ENCODE results near the gene PLA2G4F.

The PLA2G4F gene

GRCh38 chr15:42131006-42131405 is 25.4 kb downstream of the PLA2G4F start:
- DNase-seq: no peak

- no peak for DNase-seq
Observed at GRCh38 chr15:42130246-42130986, 26.0 kb downstream of the PLA2G4F start.

GRCh38 chr15:42129364-42129763 is 27.1 kb downstream of the PLA2G4F start:
- no peak for DNase-seq

- no peak for DNase-seq
Observed at GRCh38 chr15:42128476-42128875, 28.0 kb downstream of the PLA2G4F start.

- no peak for DNase-seq
Observed at GRCh38 chr15:42123546-42123945, 32.9 kb downstream of the PLA2G4F start.

GRCh38 chr15:42121682-42122081 is 34.8 kb downstream of the PLA2G4F start:
- no peak for DNase-seq

GRCh38 chr15:42121021-42121420 is 35.4 kb downstream of the PLA2G4F start:
- no peak for DNase-seq

- no peak for DNase-seq
Observed at GRCh38 chr15:42120285-42120684, 36.2 kb downstream of the PLA2G4F start.

- DNase-seq: no peak
Observed at GRCh38 chr15:42119446-42119760, 37.0 kb downstream of the PLA2G4F start.

GRCh38 chr15:42118650-42119445 is 37.6 kb downstream of the PLA2G4F start:
- DNase-seq: no peak

GRCh38 chr15:42111924-42112323 is 44.5 kb downstream of the PLA2G4F start:
- DNase-seq: no peak

- no peak for DNase-seq
Observed at GRCh38 chr15:42110367-42110766, 46.1 kb downstream of the PLA2G4F start.

GRCh38 chr15:42108806-42109205 is 47.6 kb downstream of the PLA2G4F start:
- DNase-seq: no peak

GRCh38 chr15:42108189-42108588 is 48.2 kb downstream of the PLA2G4F start:
- no peak for DNase-seq

GRCh38 chr15:42107473-42107872 is 49.0 kb downstream of the PLA2G4F start:
- DNase-seq: no peak

GRCh38 chr15:42106288-42106687 is 50.1 kb downstream of the PLA2G4F start:
- no peak for DNase-seq

GRCh38 chr15:42104095-42104891 is 52.1 kb downstream of the PLA2G4F start:
- no peak for DNase-seq

GRCh38 chr15:42102646-42103235 is 53.7 kb downstream of the PLA2G4F start:
- DNase-seq: no peak

- DNase-seq: no peak
Observed at GRCh38 chr15:42101861-42102260, 54.6 kb downstream of the PLA2G4F start.

GRCh38 chr15:42100021-42100800 is 56.2 kb downstream of the PLA2G4F start:
- DNase-seq: no peak

GRCh38 chr15:42097018-42097417 is 59.4 kb downstream of the PLA2G4F start:
- no peak for DNase-seq

- no peak for DNase-seq
Observed at GRCh38 chr15:42094512-42094963, 61.9 kb downstream of the PLA2G4F start, which contains the start of gene PLA2G4D. Gene PLA2G4D, minus strand, starts transcription at chr15:42094562. Its CDS starts 103 bp downstream, at chr15:42094459.

Measured in activated CD4-positive, CD25-positive, alpha-beta regulatory T cell (primary cell).